ENCODE results near the gene TBC1D22A. TPM values are rescaled to one million over a fixed set of nuclear protein-coding genes. Genes with fewer than 3 reads are reported as not detected.

Gene TBC1D22A
- total and polyA plus RNA-seq, 9 of the 15 experiments (the other 6 are each of a cell fraction or from before 2014, with no cell fraction given): 0.20 to 11.5 (median 5.2) TPM

DNA sequence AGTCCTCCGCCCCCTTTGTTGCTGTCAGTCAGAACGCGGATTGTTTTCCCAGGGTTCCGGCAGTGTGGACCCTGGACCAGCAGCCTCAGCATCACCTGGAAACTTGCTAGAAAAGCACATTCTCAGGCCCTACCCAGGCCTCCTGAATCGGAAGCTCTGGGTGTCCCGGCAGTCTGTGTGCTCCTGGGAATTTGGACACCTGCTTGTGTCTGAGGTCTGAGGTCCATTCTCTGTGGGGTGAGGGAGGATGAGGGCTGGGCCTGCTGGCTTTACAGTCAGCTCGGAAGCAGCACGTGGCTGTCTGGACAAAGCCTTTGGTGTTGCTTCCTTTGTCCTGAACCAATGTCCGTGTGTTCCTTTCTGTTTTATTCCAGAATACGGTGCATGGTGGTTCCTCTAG is 299.7 kb downstream of the TBC1D22A start (continued):
- TF ChIP-seq, protein P1, sequence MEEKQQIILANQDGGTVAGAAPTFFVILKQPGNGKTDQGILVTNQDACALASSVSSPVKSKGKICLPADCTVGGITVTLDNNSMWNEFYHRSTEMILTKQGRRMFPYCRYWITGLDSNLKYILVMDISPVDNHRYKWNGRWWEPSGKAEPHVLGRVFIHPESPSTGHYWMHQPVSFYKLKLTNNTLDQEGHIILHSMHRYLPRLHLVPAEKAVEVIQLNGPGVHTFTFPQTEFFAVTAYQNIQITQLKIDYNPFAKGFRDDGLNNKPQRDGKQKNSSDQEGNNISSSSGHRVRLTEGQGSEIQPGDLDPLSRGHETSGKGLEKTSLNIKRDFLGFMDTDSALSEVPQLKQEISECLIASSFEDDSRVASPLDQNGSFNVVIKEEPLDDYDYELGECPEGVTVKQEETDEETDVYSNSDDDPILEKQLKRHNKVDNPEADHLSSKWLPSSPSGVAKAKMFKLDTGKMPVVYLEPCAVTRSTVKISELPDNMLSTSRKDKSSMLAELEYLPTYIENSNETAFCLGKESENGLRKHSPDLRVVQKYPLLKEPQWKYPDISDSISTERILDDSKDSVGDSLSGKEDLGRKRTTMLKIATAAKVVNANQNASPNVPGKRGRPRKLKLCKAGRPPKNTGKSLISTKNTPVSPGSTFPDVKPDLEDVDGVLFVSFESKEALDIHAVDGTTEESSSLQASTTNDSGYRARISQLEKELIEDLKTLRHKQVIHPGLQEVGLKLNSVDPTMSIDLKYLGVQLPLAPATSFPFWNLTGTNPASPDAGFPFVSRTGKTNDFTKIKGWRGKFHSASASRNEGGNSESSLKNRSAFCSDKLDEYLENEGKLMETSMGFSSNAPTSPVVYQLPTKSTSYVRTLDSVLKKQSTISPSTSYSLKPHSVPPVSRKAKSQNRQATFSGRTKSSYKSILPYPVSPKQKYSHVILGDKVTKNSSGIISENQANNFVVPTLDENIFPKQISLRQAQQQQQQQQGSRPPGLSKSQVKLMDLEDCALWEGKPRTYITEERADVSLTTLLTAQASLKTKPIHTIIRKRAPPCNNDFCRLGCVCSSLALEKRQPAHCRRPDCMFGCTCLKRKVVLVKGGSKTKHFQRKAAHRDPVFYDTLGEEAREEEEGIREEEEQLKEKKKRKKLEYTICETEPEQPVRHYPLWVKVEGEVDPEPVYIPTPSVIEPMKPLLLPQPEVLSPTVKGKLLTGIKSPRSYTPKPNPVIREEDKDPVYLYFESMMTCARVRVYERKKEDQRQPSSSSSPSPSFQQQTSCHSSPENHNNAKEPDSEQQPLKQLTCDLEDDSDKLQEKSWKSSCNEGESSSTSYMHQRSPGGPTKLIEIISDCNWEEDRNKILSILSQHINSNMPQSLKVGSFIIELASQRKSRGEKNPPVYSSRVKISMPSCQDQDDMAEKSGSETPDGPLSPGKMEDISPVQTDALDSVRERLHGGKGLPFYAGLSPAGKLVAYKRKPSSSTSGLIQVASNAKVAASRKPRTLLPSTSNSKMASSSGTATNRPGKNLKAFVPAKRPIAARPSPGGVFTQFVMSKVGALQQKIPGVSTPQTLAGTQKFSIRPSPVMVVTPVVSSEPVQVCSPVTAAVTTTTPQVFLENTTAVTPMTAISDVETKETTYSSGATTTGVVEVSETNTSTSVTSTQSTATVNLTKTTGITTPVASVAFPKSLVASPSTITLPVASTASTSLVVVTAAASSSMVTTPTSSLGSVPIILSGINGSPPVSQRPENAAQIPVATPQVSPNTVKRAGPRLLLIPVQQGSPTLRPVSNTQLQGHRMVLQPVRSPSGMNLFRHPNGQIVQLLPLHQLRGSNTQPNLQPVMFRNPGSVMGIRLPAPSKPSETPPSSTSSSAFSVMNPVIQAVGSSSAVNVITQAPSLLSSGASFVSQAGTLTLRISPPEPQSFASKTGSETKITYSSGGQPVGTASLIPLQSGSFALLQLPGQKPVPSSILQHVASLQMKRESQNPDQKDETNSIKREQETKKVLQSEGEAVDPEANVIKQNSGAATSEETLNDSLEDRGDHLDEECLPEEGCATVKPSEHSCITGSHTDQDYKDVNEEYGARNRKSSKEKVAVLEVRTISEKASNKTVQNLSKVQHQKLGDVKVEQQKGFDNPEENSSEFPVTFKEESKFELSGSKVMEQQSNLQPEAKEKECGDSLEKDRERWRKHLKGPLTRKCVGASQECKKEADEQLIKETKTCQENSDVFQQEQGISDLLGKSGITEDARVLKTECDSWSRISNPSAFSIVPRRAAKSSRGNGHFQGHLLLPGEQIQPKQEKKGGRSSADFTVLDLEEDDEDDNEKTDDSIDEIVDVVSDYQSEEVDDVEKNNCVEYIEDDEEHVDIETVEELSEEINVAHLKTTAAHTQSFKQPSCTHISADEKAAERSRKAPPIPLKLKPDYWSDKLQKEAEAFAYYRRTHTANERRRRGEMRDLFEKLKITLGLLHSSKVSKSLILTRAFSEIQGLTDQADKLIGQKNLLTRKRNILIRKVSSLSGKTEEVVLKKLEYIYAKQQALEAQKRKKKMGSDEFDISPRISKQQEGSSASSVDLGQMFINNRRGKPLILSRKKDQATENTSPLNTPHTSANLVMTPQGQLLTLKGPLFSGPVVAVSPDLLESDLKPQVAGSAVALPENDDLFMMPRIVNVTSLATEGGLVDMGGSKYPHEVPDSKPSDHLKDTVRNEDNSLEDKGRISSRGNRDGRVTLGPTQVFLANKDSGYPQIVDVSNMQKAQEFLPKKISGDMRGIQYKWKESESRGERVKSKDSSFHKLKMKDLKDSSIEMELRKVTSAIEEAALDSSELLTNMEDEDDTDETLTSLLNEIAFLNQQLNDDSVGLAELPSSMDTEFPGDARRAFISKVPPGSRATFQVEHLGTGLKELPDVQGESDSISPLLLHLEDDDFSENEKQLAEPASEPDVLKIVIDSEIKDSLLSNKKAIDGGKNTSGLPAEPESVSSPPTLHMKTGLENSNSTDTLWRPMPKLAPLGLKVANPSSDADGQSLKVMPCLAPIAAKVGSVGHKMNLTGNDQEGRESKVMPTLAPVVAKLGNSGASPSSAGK (IDR thresholded peaks at IDR 0.05): no peak
- TF ChIP-seq, protein P2, sequence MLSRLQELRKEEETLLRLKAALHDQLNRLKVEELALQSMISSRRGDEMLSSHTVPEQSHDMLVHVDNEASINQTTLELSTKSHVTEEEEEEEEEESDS (CRISPR knock-in tag; IDR thresholded peaks at IDR 0.05): no peak
- TF ChIP-seq RUNX1 (IDR thresholded peaks at IDR 0.05; ENCODE audit: low read depth) (no peak), GMEB1 (CRISPR knock-in tag; IDR thresholded peaks at IDR 0.05) (no peak), WHSC1 (IDR thresholded peaks at IDR 0.05; ENCODE audit: low read length) (no peak), ZNF583 (CRISPR knock-in tag; IDR thresholded peaks at IDR 0.05) (no peak), SRF (CRISPR knock-in tag; IDR thresholded peaks at IDR 0.05) (no peak), NR2C1 (IDR thresholded peaks at IDR 0.05) (no peak), NR2C1 (tag; IDR thresholded peaks at IDR 0.05) (no peak), MAFF (IDR thresholded peaks at IDR 0.05; ENCODE audit: low read length) (no peak), ZNF146 (CRISPR knock-in tag; IDR thresholded peaks at IDR 0.05; ENCODE audit: unreplicated experiment) (no peak), PHF20 (IDR thresholded peaks at IDR 0.05; ENCODE audit: partially characterized antibody) (no peak), ZNF24 (IDR thresholded peaks at IDR 0.05) (no peak)
- TF ChIP-seq, protein P3, sequence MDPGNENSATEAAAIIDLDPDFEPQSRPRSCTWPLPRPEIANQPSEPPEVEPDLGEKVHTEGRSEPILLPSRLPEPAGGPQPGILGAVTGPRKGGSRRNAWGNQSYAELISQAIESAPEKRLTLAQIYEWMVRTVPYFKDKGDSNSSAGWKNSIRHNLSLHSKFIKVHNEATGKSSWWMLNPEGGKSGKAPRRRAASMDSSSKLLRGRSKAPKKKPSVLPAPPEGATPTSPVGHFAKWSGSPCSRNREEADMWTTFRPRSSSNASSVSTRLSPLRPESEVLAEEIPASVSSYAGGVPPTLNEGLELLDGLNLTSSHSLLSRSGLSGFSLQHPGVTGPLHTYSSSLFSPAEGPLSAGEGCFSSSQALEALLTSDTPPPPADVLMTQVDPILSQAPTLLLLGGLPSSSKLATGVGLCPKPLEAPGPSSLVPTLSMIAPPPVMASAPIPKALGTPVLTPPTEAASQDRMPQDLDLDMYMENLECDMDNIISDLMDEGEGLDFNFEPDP (CRISPR knock-in tag; IDR thresholded peaks at IDR 0.05): no peak

Measured in K562 (cell line).